Motor neuron (in vitro differentiated cells): ENCODE measurements around the gene NFE2L2. TPM values are rescaled to one million over a fixed set of nuclear protein-coding genes. Genes with fewer than 3 reads are reported as not detected.

ENCODE experiments used
- ATAC-seq, 8 experiments: fragments of 200-7000 bp; cut with Tn5 transposase; replicated peaks in 6 of 8; 2 replicates each; pipeline ENCODE4 v1.8.0; 2021; ENCODE audit warnings: mild to moderate bottlenecking in 8 of 8, moderate library complexity in 8 of 8
- H3K27ac ChIP-seq, 2 donors: fragments of 250-450 bp; sonication (Bioruptor Pico); 2 replicates each; pipeline ENCODE4 v1.9.0; 2021; ENCODE audit warnings: antibody characterized with exemption in 2 of 2, mild to moderate bottlenecking in 2 of 2, moderate library complexity in 1 of 2
- H3K4me1 ChIP-seq, 2 donors: fragments of 250-450 bp; sonication (Bioruptor Pico); replicated peaks in 1 of 2; 2 replicates each; pipeline ENCODE4 v1.6.1; 2021; ENCODE audit warnings: antibody characterized with exemption in 2 of 2, mild to moderate bottlenecking in 2 of 2, moderate library complexity in 1 of 2
- H3K4me3 ChIP-seq, 5 donors: fragments of 250-450 bp; sonication (Bioruptor Pico); 2 replicates each; pipeline ENCODE4 v1.9.0; 2021; ENCODE audit warnings: antibody characterized with exemption in 5 of 5, mild to moderate bottlenecking in 5 of 5, moderate library complexity in 4 of 5
- WGBS, 10 experiments: fragments of 450-650 bp; shearing (Covaris generic); methylation state at CpG; one replicate each; pipeline ENCODE4 v1.0.0; 2022; 5-methylcytosine and 5-hydroxymethylcytosine counted together
- in situ Hi-C, 9 experiments: fragments of 400-800 bp; cut with MboI; loops; one replicate each; pipeline ENCODE4 v1.15.0; 2021; ENCODE audit warnings: low sequenced_read_pairs in 9 of 9, low pct_unique_long_range_greater_than_20kb in 2 of 9; ENCODE audit not compliant: unreplicated experiment in 9 of 9
- total RNA-seq, 8 experiments: library from RNA; unstranded; fragments of 300-600 nt; gene quantifications; 2 replicates each; pipeline versions ENCODE4 v1.2.3 to v1.2.4, GENCODE V29; 2022

The NFE2L2 gene
- total RNA-seq, 8 experiments from 2014 or later, result 28.6 to 218 (median 62.0) TPM

- Histone ChIP-seq H3K4me3 (peak overlapping the region; percentile 75 to 85 (median 80)), H3K27ac (no peak overlapping the region), H3K4me1 (peaks cover 20 to 22% of the 10 kb centered on the region in 2 donors)
- ATAC-seq, result no peak
- WGBS, 10 experiments, result 0 to 77% (median 40%) methylated on average over 1 to 2 of the region's 2 CpGs; no CpG with 5 or more reads in 2 of the 10 experiments
- in situ Hi-C loops, result no loop called here
These were observed 2.4 kb downstream of the NFE2L2 start for GRCh38 chr2:177262092-177262491.

GRCh38 chr2:177261116-177262060, 3.1 kb downstream of the NFE2L2 start:
- in situ Hi-C loops, result no loop called here
- H3K4me1 ChIP-seq, result peaks cover 19 to 20% of the 10 kb centered on the region in 2 donors
- H3K27ac ChIP-seq, result no peak overlapping the region
- no peak for ATAC-seq
- peak overlapping the region; percentile 75 to 85 (median 80) for H3K4me3 ChIP-seq
- 20 to 71% (median 35%) methylated on average over 1 to 5 of the region's 5 CpGs for WGBS, 10 experiments

- no peak overlapping the region for H3K27ac ChIP-seq
- 0 to 100% (median 80%) methylated on average over 1 of the region's 1 CpG; no CpG with 5 or more reads in 7 of the 10 experiments for WGBS, 10 experiments
- no peak for ATAC-seq
- H3K4me3 ChIP-seq, result peak overlapping the region in 1 of 5 donors; percentile 81
- in situ Hi-C loops, result no loop called here
- H3K4me1 ChIP-seq, result peaks cover 12 to 14% of the 10 kb centered on the region in 2 donors
These were observed 4.1 kb downstream of the NFE2L2 start for GRCh38 chr2:177260379-177260778.

- peaks cover 14 to 18% of the 10 kb centered on the region in 2 donors for H3K4me1 ChIP-seq
- in situ Hi-C loops, result no loop called here
- no peak for ATAC-seq
- 81 to 100% (median 100%) methylated on average over 2 of the region's 2 CpGs; no CpG with 5 or more reads in 2 of the 10 experiments for WGBS, 10 experiments
- H3K4me3 ChIP-seq, result no peak overlapping the region
- H3K27ac ChIP-seq, result no peak overlapping the region
These were observed 6.5 kb downstream of the NFE2L2 start for GRCh38 chr2:177258059-177258458.

GRCh38 chr2:177257471-177257870, 7.1 kb downstream of the NFE2L2 start:
- H3K4me3 ChIP-seq, result no peak overlapping the region
- peaks cover 15 to 20% of the 10 kb centered on the region in 2 donors for H3K4me1 ChIP-seq
- in situ Hi-C loops, result no loop called here
- 60 to 100% (median 97%) methylated on average over 1 to 3 of the region's 5 CpGs; no CpG with 5 or more reads in 6 of the 10 experiments for WGBS, 10 experiments
- H3K27ac ChIP-seq, result no peak overlapping the region
- ATAC-seq, result no peak

- in situ Hi-C loops, result no loop called here
- WGBS, 10 experiments, result 48 to 100% (median 70%) methylated on average over 1 to 3 of the region's 3 CpGs; no CpG with 5 or more reads in 5 of the 10 experiments
- no peak for ATAC-seq
- Histone ChIP-seq H3K27ac (no peak overlapping the region), H3K4me3 (no peak overlapping the region), H3K4me1 (peaks cover 20 to 27% of the 10 kb centered on the region in 2 donors)
These were observed 7.8 kb downstream of the NFE2L2 start for GRCh38 chr2:177256695-177257094.

GRCh38 chr2:177256026-177256425, 8.5 kb downstream of the NFE2L2 start:
- ATAC-seq, result peak in 2 of 8 experiments; percentile 6 to 15
- H3K27ac ChIP-seq, result no peak overlapping the region

GRCh38 chr2:177255227-177255601, 9.3 kb downstream of the NFE2L2 start:
- 57 to 100% (median 100%) methylated on average over 1 to 2 of the region's 2 CpGs; no CpG with 5 or more reads in 5 of the 10 experiments for WGBS, 10 experiments
- Histone ChIP-seq H3K27ac (no peak overlapping the region), H3K4me1 (peaks cover 11 to 17% of the 10 kb centered on the region in 2 donors), H3K4me3 (no peak overlapping the region)
- ATAC-seq, result no peak
- in situ Hi-C loops, result no loop called here

More at GRCh38 chr2:177256026-177256425, 8.5 kb downstream of the NFE2L2 start:
- WGBS, 10 experiments, result 54 to 100% (median 86%) methylated on average over 1 to 2 of the region's 2 CpGs; no CpG with 5 or more reads in 2 of the 10 experiments
- in situ Hi-C loops, result no loop called here
- Histone ChIP-seq H3K4me3 (no peak overlapping the region), H3K4me1 (peaks cover 19 to 22% of the 10 kb centered on the region in 2 donors)

GRCh38 chr2:177254433-177255226, 9.9 kb downstream of the NFE2L2 start:
- 46 to 82% (median 63%) methylated on average over 2 to 9 of the region's 11 CpGs; no CpG with 5 or more reads in 1 of the 10 experiments for WGBS, 10 experiments
- Histone ChIP-seq H3K27ac (no peak overlapping the region), H3K4me3 (no peak overlapping the region), H3K4me1 (peaks cover 10 to 17% of the 10 kb centered on the region in 2 donors)
- peak; percentile 7 to 40 (median 32) for ATAC-seq
- in situ Hi-C loops, result no loop called here

GRCh38 chr2:177253704-177254103, 10.8 kb downstream of the NFE2L2 start:
- no peak overlapping the region for H3K27ac ChIP-seq
- WGBS, 10 experiments, result 92 to 100% (median 100%) methylated on average over 1 to 3 of the region's 3 CpGs
- H3K4me1 ChIP-seq, result peaks cover 10 to 17% of the 10 kb centered on the region in 2 donors
- no peak for ATAC-seq
- in situ Hi-C loops, result no loop called here
- H3K4me3 ChIP-seq, result no peak overlapping the region

GRCh38 chr2:177252808-177253531, 11.6 kb downstream of the NFE2L2 start:
- H3K4me3 ChIP-seq, result no peak overlapping the region
- peaks cover 10 to 17% of the 10 kb centered on the region in 2 donors for H3K4me1 ChIP-seq
- ATAC-seq, result no peak
- no peak overlapping the region for H3K27ac ChIP-seq
- 83 to 100% (median 93%) methylated on average over 2 to 5 of the region's 5 CpGs; no CpG with 5 or more reads in 3 of the 10 experiments for WGBS, 10 experiments
- in situ Hi-C loops, result no loop called here

GRCh38 chr2:177251165-177251542, 13.4 kb downstream of the NFE2L2 start:
- in situ Hi-C loops, result no loop called here
- ATAC-seq, result no peak
- H3K4me3 ChIP-seq, result no peak overlapping the region
- 80 to 100% (median 100%) methylated on average over 1 to 2 of the region's 3 CpGs; no CpG with 5 or more reads in 4 of the 10 experiments for WGBS, 10 experiments
- H3K27ac ChIP-seq, result no peak overlapping the region
- H3K4me1 ChIP-seq, result peaks cover 9 to 17% of the 10 kb centered on the region in 2 donors
